Superior temporal gyrus (tissue), 1 donor: ENCODE measurements around the gene CCDC184.

Experiments
- DNase-seq: peaks from one replicate; pipeline ENCODE4 v3.0.0-alpha.2; 2016; ENCODE audit errors: extremely low spot score

The CCDC184 gene

DNA sequence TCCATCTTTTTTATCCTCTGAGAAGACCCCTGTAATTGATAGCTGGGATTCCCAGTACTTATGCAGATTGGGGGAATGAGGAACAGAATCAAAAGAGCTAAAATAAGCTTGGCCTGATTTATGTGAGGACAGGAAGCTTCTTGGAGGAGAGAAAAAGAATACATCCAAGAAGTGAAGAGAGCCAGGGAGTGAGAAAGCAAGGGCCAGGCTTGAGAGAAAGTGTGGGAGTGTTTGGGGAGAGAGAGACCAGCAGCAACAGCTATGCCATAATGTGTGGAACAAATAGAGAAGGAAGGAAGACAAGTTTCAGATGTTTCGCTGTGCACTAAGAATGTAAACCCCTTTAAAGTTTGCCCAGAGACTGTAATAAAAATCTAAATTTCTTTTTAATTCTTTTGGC lies 4.0 kb upstream of the CCDC184 start:
- DNase-seq, result no peak

DNA sequence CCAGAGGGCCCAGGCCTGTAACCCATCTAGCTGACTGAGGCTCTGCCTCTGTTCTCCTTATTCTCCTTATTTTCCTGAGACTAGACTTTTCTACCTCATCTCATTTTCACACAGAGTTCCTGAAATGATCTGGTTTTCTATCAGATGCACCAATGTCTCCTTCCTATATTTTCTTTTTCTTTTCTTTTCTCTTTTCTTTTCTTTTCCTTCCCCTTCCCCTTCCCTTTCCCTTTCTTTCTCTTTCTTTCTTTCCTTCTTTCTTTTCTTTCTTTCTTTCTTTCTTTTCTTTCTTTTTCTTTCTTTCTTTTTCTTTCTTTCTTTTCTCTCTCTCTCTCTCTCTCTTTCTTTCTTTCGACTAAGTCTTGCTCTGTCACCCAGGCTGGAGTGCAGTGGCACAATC lies 3.0 kb upstream of the CCDC184 start:
- DNase-seq, result no peak

DNA sequence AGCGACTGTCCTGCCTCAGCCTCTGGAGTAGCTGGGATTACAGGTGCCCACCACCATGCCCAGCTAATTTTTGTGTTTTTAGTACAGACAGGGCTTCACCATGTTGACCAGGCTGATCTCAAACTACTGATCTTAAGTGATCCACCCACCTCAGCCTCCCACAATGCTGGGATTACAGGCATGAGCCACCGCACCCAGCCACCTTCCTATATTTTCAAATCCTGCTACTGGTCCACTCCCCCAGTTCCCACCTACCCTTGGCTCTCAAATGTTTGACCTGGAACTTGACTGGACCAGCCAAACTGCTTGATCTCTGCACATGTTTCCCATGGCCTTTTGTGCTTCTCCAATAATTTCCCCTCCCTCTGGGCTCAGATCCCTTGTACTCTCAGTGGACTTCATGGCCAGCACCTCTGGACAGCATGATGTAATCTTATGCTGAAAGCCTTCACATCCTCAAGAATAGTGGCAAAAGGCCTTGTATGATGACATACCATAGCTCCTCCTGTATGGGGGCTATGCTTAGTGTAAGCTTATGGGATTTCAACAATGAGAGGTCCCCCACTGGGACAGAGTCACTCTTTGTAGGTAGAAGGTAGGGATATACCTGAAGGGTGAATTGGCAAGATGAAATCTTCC lies 2.5 kb upstream of the CCDC184 start:
- DNase-seq, result no peak

- no peak for DNase-seq
Observed at GRCh38 chr12:48182631-48183030, 813 bp upstream of the CCDC184 start.

- no peak for DNase-seq
Observed at GRCh38 chr12:48183876-48184548, 568 bp downstream of the CCDC184 start.

- no peak for DNase-seq
Observed at GRCh38 chr12:48184549-48184922, 1.1 kb downstream of the CCDC184 start.

GRCh38 chr12:48185181-48185919 lies 1.9 kb downstream of the CCDC184 start:
- DNase-seq, result no peak

DNA sequence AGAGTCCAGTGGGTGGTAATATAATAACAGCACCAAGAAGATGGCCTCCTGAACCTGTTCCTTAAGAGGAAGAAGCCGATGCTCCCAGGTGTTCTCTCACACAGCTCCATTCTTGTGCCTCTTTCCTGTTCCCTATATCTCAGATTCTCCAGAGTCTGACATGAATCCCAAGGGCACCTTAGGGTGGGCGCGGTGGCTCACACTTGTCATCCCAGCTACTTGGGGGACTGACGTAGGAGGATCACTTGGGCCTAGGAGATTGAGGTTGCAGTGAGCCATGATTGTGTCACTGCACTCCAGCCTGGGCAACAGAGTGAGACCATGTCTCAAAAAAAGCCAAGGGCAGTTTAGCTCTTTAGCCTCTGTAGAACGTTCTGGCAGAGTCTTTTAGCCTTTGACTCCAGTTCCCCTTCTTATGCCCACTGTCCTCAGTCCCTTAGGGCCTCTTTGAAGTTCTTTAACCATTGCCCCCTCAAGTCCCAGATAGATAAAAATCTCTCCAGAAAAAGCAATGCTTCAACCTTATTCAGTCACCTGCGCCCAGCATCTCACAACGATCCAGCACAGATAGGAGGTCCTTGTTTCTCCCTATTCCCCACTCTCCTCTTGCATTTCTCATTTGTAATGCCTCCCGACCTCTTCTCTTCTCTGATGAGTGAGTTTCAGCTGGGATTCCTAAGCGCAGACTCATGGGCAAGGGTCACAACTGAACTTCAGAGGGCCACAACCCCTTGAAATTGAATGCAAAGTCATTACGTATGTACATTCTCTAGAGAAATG lies 4.7 kb downstream of the CCDC184 start:
- no peak for DNase-seq

- peak; percentile 94 for DNase-seq
Observed at GRCh38 chr12:48189331-48190125, 6.1 kb downstream of the CCDC184 start.

- no peak for DNase-seq
Observed at GRCh38 chr12:48191096-48191495, 7.7 kb downstream of the CCDC184 start.

DNA sequence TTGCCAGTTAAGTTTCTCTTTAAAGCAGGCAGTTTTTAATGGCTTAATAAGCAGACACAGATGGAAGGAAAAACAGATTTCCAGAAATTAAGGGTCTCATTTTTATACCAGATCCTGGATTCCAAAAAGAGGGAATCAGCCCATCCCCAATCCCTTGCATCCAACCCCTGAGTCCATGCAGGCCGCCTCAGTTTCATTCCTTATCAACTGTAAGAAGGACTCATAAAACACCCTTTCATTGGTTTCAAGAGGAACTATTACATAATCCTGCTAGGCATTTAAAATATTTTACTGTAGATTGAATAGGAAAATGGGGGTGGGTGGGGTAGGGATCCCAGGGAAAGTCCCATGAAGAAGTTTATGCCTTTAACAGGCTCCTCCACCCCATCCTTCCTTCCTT lies 9.4 kb downstream of the CCDC184 start:
- DNase-seq, result no peak

- no peak for DNase-seq
Observed at GRCh38 chr12:48193623-48194022, 10.2 kb downstream of the CCDC184 start.

- no peak for DNase-seq
Observed at GRCh38 chr12:48194799-48195201, 11.4 kb downstream of the CCDC184 start.

- DNase-seq, result peak; percentile 81
Observed at GRCh38 chr12:48197549-48197970, 14.1 kb downstream of the CCDC184 start.

GRCh38 chr12:48197971-48198671 lies 14.7 kb downstream of the CCDC184 start:
- DNase-seq, result peak; percentile 88

GRCh38 chr12:48198672-48198971 lies 15.2 kb downstream of the CCDC184 start:
- no peak for DNase-seq

- DNase-seq, result no peak
Observed at GRCh38 chr12:48198985-48199384, 15.5 kb downstream of the CCDC184 start.

DNA sequence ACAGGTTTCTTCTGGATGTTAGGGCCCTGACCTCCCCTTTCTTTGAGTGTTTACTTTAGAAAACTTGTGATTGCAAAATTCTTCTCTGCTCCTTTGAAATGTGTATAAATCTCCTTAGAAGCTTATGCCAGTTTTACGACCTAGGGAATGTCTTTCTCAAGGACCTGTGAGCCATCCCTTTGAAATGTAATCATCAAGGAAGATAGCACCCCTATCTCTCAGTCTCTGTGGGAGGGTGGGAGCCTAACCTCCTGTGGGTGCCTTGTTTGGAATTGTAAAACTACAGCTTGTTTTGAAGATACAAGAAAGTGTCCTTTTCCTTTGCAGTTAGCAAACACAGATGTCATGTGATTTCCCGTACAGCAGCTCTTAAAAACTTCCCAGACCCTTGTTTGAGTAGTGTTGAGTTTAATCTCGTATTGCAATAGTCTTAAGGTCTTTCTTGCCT lies 16.4 kb downstream of the CCDC184 start:
- DNase-seq, result no peak

DNA sequence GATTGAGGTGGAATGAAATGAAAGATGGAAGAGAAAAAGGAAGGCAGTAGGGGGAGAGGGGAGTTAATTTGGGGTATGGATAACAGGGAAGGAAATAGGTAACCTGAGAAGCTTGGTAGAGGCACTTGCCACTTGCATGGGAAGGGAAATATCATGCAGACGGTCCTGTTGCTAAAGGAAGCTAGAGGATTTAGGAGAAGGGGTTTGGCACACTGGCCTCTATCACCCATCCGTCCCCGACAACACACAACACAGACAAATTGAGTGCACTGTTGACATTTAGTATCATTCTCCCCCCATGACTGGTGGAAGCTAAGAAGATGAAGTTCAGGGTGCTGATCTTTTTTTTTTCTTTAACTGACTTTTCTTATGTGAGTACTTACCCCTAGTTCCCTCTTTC lies 17.6 kb downstream of the CCDC184 start:
- DNase-seq, result no peak

DNA sequence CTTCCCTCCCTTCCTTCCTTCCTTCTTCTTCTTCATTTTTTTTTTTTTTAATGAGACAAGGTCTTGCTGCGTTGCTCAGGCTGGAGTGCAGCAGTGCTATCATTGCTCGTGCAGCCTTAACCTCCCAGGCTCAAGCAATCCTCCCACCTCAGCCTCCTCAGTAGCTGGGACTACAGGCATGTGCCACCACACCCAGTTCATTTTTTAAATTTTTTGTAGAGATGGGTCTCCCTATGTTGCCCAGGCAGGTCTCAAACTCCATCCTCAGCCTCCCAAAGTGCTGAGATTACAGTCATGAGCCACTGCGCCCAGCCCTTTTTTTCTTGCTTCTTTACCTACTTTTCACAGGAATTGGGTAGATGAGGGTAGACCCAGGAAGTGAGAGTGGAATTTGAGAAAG lies 18.1 kb downstream of the CCDC184 start:
- no peak for DNase-seq

DNA sequence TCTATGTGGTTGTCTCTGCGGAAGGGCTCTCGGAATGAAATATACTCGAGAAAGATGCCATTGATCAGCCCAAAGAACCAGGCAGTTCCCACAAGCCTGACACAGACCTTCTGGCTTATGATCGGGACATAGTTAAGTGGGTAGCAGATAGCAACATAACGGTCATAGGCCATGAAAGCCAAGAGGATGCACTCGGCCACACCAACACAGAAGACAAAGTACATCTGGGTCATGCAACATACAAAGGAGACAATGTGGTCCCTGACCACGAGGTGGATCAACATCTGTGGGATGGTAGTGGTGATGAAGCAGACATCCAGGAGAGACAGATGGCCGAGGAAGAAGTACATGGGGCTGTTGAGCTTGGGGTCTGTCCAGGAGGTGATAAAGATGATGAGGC lies 19.3 kb downstream of the CCDC184 start:
- DNase-seq, result no peak
